HG03060 (cell line): ENCODE measurements around the gene CD9.

Experiments
- ATAC-seq: cut with Tn5 transposase; IDR thresholded peaks from one replicate; pipeline ENCODE4 v1.9.1; 2021; ENCODE audit warnings: low read depth, moderate number of reproducible peaks; ENCODE audit not compliant: unreplicated experiment

Gene CD9

DNA sequence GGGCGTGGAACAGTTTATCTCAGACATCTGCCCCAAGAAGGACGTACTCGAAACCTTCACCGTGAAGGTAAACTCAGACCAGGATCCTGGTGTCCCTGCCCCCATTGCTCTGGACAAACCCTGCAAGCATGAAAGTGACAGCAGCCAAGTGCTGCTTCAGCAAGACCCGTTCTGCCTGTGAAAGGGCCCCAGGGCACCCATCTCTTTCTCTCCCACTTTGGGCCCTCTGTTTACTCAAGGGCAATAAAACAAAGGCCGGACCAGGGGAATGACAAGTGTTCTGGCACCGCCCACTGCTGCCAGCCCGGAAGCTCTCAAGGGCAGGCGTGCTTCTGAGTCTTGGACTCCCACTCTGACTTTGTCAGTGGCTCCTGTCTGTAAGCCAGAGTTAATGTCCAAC lies 35.3 kb downstream of the CD9 start:
- no peak for ATAC-seq

DNA sequence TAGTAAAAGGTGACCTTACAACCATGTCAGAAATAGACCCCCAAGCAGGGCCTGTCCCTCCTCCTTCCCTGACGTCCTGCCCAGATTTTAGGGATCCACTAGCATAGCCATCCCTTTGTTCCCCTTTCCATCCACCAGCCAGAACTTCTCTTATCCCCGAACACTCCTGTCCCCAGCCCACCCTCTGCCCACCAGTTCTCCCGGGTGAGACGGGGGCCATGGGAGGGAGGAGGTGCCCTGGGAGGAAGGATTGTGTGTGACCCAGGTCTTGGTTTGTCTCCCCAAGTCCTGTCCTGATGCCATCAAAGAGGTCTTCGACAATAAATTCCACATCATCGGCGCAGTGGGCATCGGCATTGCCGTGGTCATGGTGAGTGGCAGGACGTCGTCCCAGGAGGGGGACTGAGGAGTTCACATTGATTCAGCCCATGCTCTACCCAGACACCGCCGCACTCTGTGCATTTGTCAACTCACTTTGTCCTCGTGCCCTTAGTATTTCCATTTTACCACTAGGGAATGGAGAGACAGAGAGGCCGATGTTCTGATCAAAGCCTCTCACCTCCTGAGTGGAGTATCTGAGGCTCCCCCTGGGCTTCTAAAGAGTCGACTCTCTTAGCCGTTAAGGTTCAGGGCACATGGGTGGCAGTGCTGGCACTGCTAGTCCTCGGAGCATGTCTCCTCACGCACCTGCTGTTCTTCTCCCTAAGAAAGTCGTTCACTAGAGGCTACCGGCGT lies 35.9 kb downstream of the CD9 start:
- no peak for ATAC-seq

DNA sequence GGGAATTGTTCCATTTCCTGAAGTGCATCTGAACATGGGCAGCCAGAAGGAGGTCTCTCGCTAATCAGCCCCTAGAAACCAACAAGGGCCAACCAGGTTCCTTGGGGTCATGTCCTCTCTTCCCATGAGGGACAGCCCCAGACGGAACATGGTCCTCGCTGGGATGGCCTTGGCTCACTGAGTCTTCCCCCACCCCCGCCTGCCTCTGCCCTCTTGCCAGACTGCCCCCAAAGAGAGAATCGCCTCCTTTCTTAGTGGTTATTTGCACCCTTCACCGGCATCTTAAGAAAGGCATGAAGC lies 36.4 kb downstream of the CD9 start:
- no peak for ATAC-seq

DNA sequence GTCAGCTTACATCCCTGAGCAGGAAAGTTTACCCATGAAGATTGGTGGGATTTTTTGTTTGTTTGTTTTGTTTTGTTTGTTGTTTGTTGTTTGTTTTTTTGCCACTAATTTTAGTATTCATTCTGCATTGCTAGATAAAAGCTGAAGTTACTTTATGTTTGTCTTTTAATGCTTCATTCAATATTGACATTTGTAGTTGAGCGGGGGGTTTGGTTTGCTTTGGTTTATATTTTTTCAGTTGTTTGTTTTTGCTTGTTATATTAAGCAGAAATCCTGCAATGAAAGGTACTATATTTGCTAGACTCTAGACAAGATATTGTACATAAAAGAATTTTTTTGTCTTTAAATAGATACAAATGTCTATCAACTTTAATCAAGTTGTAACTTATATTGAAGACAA lies 37.6 kb downstream of the CD9 start:
- ATAC-seq: no peak

DNA sequence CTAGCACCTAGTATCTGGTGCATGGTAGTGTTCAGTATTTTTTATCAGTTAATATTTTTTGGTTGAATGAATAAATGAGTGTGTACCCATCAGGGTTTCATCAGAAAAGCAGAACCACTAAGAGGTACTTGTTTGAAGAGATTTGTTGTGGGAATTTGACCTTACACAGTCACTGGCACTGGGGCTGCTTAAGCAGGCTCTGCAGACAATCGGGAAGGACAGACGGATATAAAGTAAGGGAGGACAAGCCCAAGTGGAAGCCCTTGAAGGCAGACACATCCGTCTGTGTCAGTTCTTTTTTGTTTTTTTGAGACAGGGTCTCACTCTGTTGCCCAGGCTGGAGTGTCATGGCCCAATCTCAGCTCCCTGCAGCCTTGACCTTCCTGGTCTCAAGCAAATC lies 38.7 kb downstream of the CD9 start:
- no peak for ATAC-seq

DNA sequence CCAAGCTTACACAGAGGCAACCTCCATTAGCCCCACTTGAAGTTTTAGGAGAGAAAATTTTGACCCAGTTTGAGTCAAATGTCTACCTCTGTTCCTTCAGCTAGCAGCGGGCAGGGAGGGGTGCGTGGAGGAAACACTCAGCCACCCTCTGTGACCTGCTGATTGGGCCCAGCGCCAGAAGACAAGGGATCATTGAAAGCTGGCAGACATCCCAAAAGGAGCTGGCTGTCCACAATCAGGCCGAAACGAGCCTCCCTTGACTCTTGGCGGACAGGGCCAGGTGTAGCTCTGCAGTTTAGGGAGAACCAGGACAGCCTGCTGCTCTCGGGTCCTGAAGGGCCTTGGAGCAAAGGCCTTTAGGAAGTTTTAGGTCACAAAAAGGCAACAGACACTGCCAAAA lies 41.3 kb downstream of the CD9 start:
- no peak for ATAC-seq

DNA sequence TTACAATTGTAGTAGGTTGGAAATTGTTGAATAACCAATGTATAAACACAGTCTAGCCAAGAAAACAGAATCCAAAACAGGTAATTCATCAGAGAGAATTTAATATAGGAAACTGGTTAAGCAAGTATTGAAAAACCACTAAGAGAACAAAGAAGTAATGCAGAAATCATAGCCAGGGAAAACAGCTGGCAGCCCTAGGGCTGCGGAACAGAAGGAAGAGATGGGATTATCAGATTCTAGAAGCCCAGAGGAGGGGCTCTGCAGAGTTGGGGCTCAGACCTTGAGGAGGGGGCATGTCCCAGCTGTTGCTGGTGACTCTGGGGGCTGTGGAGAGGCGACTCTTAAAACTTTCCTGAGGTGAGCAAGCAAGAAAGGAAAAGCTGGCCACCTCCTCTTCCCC lies 49.4 kb downstream of the CD9 start:
- ATAC-seq: no peak

DNA sequence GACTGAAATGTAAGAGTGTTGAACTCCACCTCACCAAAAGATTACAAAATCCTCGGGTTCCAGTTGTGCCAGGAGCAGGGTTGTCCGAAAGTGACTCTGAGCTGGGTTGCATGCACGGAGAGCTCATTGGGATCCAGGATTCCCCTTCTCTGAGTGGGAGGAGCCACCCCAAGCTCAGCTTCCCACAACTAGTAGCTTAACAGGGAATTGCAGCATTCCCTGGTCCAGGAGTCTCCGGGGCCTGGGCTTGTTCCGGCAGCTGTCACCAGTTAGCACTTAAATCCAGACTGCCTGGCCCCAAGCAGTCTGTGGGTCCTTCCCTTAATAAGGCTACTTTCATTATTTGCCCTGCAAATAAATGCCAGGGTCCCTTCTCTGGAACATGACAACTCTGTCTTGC lies 50.1 kb downstream of the CD9 start:
- ATAC-seq: no peak

DNA sequence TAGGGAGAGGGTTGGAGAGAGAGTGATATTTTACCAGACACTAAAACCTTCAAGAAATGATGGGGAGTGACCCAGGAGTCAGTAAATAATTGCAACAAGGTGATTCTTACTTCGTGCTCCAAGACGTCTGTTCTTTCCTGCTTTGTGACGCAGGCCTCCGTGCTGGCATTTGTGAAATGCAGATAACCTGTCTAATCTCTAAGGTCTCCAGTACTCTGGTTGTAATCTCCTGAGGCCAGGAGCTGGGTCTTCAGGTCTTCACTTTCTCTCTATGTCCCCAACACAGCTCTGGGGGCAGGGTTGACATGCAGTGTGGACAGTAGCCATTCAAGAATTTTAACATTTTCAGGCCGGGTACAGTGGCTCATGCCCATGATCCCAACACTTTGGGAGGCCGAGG lies 53.1 kb downstream of the CD9 start:
- no peak for ATAC-seq

DNA sequence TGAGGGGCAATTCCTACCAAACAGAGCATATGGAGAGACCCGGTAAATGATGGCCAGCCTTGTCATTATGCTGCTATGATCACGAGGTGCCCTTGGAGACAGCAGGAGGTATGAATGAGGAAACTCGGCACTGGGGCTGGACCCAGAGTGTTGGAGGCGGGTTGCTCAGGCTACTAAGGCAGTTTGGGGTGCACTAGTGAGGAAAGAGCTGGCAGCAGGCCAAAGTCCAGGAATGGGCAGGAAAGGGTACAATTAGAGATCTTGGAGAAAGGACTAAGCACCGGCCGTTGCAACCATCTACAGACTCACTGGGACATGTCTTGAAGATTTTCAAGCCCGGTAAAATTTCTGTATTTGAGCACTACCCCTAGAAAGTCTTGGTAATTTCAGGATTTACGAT lies 54.3 kb downstream of the CD9 start:
- no peak for ATAC-seq

DNA sequence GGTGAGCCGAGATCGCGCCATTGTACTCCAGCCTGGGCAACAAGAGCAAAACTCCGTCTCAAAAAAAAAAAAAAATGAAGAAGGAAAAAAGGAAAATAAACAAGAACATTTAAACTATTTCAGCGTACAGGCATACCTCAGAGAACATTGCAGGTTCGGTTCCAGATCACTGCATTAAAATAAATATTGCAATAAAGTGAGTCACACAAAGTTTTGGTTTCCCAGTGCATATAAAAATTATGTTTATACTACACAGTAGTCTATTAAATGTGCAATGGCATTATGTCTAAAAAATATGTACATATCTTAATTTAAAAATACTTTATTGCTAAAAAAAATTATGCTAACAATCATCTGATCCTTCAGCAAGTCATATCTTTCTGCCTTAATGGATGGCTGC lies 56.8 kb downstream of the CD9 start:
- ATAC-seq: no peak

DNA sequence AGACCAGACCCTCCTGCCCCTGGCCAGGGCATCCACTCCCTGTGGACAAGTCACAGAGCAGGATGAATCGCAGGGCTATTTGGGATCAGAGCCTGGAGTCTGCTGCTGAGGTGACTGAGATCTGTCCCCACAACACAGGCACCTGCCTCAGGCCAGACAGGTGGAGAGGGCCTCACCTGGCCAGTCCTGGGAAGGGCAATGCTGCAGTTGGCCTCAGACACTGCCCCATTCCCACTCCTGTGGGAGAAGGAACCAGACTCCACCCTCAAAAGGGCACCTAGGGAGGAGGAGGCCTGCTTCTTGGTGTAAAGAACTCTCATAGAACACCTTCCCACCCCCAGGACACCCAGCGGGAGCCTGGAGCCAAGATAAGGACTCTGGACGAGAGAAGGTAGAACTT lies 62.0 kb downstream of the CD9 start:
- no peak for ATAC-seq

DNA sequence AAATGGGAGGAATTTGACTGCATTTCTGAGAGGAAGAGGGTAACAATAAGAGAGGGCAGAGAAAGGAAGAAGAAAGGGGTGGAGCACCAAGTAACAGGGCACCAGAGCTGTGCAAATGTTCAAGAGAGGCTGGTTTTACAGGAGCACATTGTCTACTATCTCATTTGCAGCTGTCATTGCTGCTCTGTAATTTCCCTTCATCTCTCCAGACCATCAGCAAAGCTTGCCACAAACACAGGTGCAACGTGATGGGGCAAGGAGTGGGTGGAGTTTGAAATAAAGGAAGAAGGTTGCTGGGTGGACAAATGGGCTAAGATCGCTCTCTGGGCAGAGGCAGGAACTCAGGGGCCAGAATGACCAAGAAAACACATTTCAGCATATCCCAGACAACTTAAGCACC lies 62.4 kb downstream of the CD9 start:
- ATAC-seq: no peak

DNA sequence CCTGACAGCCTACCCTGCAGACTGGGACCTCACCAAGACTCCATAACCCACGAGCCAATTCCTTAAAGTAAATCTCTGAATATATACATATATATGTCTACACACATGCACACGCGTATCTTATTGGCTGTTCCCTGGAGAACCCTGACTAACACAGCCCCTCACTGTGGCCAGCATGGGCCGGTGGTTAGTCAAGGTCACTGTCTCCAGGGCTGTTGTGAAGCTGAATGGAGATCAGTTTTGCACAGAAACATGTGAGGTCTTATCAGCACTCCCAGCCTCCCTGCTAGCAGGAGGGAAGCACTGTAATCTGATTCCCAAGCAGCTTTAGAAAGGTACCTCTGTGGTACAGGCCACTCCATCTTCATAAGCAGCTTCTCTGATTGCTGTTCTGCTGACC lies 63.7 kb downstream of the CD9 start:
- ATAC-seq: no peak

DNA sequence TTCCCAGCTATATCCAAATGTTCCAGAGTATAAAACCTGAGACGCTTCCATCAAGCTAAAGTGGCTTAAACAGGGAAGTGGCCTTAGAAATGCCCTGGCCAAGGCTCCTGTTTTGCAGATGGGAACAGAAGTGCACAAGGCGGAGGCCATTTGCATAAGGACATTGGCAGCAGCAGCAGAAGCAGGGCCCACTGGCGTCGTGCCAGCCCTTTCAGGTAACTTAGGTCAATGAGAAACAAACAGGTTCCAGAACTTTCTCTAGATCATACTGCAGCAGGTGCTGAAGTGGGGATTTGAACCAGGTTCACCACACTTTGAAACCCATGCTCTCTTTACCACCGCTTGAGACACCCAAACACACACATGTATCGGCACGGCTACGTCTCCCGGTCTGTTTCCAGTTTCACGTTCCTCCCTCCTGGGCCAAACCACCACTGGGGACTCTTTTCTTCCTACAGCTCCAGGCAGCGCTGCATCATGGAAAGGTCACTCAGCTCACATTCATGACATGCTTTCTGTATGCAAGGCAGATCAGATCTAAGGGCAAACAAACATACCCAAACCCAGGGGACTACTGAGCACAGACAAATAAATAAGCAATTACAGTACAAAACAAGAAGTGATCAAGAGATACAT lies 64.3 kb downstream of the CD9 start:
- no peak for ATAC-seq

DNA sequence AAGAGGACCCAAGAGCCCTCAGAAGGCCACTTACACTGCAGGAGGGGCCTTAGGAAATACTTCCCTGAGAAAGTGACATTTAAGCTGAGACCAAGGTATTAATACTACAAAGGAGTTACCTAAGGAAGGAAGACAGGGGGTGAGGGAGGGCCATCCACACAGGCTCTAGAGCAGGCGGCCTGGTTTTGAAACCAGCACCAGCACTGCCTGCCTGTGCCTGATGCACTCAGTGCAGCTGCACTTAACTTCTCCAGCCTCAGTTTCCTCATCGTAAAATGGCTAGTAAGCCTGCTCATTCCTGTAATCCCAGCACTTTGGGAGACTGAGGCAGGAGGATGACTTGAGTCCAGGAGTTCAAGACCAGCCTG lies 64.8 kb downstream of the CD9 start:
- no peak for ATAC-seq

DNA sequence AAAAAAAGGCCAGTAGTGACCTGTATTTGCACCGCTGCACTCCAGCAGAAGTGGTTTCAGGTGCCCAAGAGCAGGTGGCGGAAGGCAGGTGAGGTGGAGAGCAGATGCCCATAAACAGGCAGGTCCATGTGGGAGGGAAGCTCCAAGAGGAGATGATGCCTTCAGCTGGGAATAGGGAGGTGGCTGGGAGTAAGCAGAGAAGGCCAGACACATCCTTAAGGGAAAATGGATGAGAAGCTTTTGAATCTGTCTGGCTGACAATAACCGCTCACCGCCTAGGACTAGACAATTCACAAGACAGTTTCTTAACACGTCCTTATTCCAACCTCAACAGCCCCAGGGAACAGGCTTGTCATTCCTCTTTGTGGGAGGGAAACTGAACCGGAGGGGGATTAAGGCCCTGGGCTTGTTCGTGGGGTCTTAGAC lies 66.4 kb downstream of the CD9 start:
- ATAC-seq: no peak

DNA sequence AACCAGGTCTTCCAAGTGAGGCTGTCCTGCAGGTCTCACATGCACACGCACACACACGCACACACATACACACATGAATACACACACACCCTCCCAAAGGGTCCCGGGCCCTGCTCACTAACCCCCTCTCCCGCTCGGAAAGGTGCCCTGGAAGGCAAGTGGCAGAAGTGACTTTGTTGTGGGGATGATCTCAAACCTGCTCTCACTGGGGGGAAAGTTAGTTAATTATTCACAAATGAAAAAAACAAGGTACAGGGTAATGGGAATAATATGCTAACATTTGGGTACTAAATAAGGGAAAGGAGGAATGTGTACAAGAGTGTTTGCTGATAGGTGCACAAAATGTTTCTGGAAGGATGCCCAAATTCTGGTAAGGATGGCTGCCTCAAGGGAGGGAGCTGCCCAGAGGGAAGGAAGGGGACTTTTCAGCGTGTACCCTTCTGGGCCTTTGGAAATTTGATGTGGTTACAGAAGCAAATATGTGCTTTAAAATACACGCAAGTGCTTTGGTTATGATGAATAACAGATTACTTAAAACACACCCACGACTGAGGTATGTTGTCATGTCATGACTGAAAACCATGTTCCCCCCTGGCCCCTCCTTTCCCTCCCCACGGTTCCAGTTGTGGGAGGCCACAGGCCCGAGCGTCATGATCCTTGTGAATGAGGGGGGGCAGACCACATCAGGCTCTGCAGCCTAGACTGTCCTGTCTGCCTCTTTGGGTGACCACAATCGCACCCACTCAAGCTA lies 66.9 kb downstream of the CD9 start:
- no peak for ATAC-seq

DNA sequence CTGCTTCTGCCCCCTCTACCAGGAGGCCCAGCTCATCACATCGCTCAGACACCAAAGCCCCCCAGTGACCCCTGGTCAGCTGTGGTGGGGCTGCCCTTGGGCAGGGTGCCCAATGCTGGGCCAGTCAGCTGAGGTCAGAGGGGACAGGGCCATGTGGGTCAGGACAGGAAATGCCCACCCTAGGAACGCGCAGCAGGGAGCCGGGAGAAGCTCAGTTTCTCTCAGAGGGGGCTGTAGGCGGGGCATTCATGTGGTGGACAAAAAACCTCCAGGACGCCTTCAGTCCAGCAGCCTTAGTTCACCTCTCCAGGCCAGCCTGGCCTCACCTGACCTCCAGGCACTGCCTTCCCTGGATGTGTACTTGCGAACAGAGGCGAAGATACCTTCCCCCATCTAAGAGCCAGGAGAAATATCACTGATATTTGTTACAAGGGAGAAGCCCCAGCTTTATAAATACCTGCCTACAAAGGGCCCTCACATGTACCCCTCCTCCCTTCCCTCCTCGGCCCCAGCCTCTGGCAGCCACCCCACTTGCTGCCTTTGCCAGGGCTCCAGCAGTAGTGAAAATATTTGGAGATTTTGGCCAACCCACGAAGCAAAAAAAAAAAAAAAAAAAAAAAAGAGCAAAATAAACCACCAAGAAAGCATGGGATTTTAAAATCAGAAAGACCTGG lies 68.4 kb downstream of the CD9 start:
- ATAC-seq: no peak

DNA sequence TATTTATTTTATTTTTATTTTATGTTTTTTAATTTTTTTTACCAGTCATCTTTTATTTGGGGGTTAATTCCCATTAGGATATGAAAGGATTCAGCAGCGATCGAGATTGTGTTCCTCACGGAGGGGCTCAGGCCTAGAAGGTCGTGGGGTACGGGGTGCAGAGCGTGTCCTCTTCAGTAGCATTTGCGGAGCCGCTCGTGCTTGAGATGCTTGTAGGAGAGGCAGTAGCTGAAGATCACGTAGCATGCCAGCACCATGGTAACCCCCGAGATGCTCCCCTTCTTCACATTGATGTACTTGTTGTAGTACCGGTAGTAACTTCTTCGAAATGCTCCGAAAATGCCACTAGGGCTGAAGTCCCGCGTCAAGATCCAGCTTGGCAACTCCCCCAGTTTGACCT lies 69.8 kb downstream of the CD9 start:
- ATAC-seq: no peak

DNA sequence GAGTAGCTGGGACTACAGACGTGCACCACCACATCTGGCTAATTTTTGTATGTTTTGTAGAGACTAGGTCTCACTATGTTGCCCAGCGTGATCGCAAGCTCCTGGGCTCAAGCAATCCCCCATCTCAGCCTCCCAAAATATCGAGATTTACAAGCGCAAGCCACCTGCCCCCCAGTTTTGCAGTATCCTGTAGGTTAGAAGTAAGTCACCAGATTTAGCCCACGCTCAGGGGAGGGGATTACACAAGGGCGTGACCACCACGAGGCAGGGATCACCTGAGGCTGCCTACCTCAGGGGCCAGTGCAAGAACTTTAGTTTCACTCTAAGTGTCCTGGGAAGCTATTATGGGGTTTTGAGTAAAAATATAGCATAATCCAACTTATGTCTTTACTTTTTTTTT lies 71.1 kb downstream of the CD9 start:
- no peak for ATAC-seq
